DOHH2 (cell line): ENCODE data around the gene PCDHGB3.
A peak's percentile ranks its signal among the peaks of the same experiment; 100 is the strongest.
"Not testable (repeated sequence)": the region's sequence is repeated elsewhere in the genome, so short reads cannot be mapped to it uniquely, and the experiment has no call there.

Experiments used
- H3F3A ChIP-seq: fragments of 200-600 bp; sonication (generic), shearing (Covaris generic); 2 replicates; pipeline ENCODE4 v1.6.0; 2016; ENCODE audit warnings: antibody characterized with exemption, mild to moderate bottlenecking; ENCODE audit not compliant: control insufficient read depth, insufficient read depth
- H3K27ac ChIP-seq: fragments of 200-600 bp; sonication (generic); 2 replicates; pipeline ENCODE4 v1.5.1; 2014; ENCODE audit warnings: low read depth, mild to moderate bottlenecking, low read length, moderate library complexity
- H3K27me3 ChIP-seq: fragments of 200-600 bp; sonication (generic); 2 replicates; pipeline ENCODE4 v1.6.1; 2014; ENCODE audit warnings: mild to moderate bottlenecking, low read length, mixed read lengths; ENCODE audit not compliant: control insufficient read depth
- H3K36me3 ChIP-seq: fragments of 200-600 bp; sonication (generic); 2 replicates; pipeline ENCODE4 v1.6.1; 2014; ENCODE audit warnings: mild to moderate bottlenecking, low read length, moderate library complexity, mixed read lengths; ENCODE audit not compliant: control insufficient read depth
- H3K4me1 ChIP-seq: fragments of 200-600 bp; sonication (generic); 2 replicates; pipeline ENCODE4 v1.6.1; 2014; ENCODE audit warnings: mild to moderate bottlenecking, low read length, mixed read lengths; ENCODE audit not compliant: control insufficient read depth
- H3K4me2 ChIP-seq: fragments of 200-600 bp; sonication (generic); 2 replicates; pipeline ENCODE4 v1.6.0; 2014; ENCODE audit warnings: mild to moderate bottlenecking, low read length, moderate library complexity
- H3K4me3 ChIP-seq: fragments of 200-600 bp; sonication (generic); 2 replicates; pipeline ENCODE4 v1.5.1; 2014; ENCODE audit warnings: mild to moderate bottlenecking, low read length, mixed read lengths
- H3K79me2 ChIP-seq: fragments of 200-600 bp; sonication (generic); 2 replicates; pipeline ENCODE4 v1.6.1; 2014; ENCODE audit warnings: mild to moderate bottlenecking, low read length, mixed read lengths; ENCODE audit not compliant: control insufficient read depth
- H3K9me2 ChIP-seq: fragments of 200-600 bp; sonication (generic); replicated peaks from 2 replicates; pipeline ENCODE4 v1.6.1; 2014; ENCODE audit warnings: mild to moderate bottlenecking, low read length, mixed read lengths; ENCODE audit not compliant: control insufficient read depth
- H3K9me3 ChIP-seq: fragments of 200-600 bp; sonication (generic); 2 replicates; pipeline ENCODE4 v1.6.1; 2014; ENCODE audit warnings: antibody characterized with exemption, low read length, mixed read lengths; ENCODE audit not compliant: control insufficient read depth, insufficient read depth
- H4K20me1 ChIP-seq: fragments of 200-600 bp; sonication (generic); 2 replicates; pipeline ENCODE4 v1.6.0; 2014; ENCODE audit warnings: low read depth, mild to moderate bottlenecking, antibody characterized with exemption, low read length, moderate library complexity; ENCODE audit not compliant: control insufficient read depth, insufficient read depth
- CTCF ChIP-seq: fragments of 200-600 bp; sonication (generic); IDR thresholded peaks from one replicate; pipeline ENCODE4 v1.5.1; 2014; ENCODE audit warnings: antibody characterized with exemption, mild to moderate bottlenecking, low read depth, low read length; ENCODE audit not compliant: poor library complexity, severe bottlenecking
- EZH2phosphoT487 ChIP-seq: fragments of 200-600 bp; sonication (generic); IDR thresholded peaks from 2 replicates; pipeline ENCODE4 v1.6.1; 2017; ENCODE audit warnings: borderline replicate concordance, mild to moderate bottlenecking, antibody characterized with exemption, low read length, moderate library complexity, mixed read lengths

The PCDHGB3 gene

GRCh38 chr5:141343242-141343952 is 26.6 kb upstream of the PCDHGB3 start, which contains the start of gene PCDHGA3:
Gene PCDHGA3 (plus strand): TSS chr5:141343829. CDS start chr5:141344034, 205 bp downstream.
- Histone ChIP-seq H3F3A (no peaks in the 10 kb centered on the region), H3K27me3 (no peaks in the 10 kb centered on the region), H3K9me2 (no peaks in the 10 kb centered on the region), H3K4me1 (no peaks in the 10 kb centered on the region), H3K4me3 (no peak within 1 kb of the TSS), H3K4me2 (no peak within 1 kb of the TSS), H3K79me2 (no peaks in the 10 kb centered on the region), H4K20me1 (no peaks in the 10 kb centered on the region), H3K36me3 (no peaks in the 10 kb centered on the region), H3K9me3 (peaks cover 23% of the 10 kb centered on the region; the same call in 1 of the 2 replicates), H3K27ac (no peak within 1 kb of the TSS)
- TF ChIP-seq EZH2phosphoT487 (no peak), CTCF (peak; percentile 65)

- Histone ChIP-seq H3K4me2 (no peak overlapping the region), H4K20me1 (no peaks in the 10 kb centered on the region), H3K79me2 (no peaks in the 10 kb centered on the region), H3K4me1 (no peaks in the 10 kb centered on the region), H3K36me3 (no peaks in the 10 kb centered on the region), H3K27ac (no peak overlapping the region), H3K9me3 (peaks cover 18% of the 10 kb centered on the region; the same call in 1 of the 2 replicates), H3F3A (no peaks in the 10 kb centered on the region), H3K9me2 (no peaks in the 10 kb centered on the region), H3K4me3 (no peak overlapping the region), H3K27me3 (no peaks in the 10 kb centered on the region)
- TF ChIP-seq CTCF: no peak
These were observed 26.0 kb upstream of the PCDHGB3 start for GRCh38 chr5:141343953-141344463.

- Histone ChIP-seq H3K27me3 (no peaks in the 10 kb centered on the region), H3K4me1 (peaks cover 7% of the 10 kb centered on the region), H3F3A (no peaks in the 10 kb centered on the region), H3K9me3 (peaks cover 9% of the 10 kb centered on the region; the same call in 1 of the 2 replicates), H3K4me2 (no peak overlapping the region), H4K20me1 (no peaks in the 10 kb centered on the region), H3K27ac (no peak overlapping the region), H3K36me3 (no peaks in the 10 kb centered on the region), H3K4me3 (no peak overlapping the region), H3K79me2 (no peaks in the 10 kb centered on the region), H3K9me2 (no peaks in the 10 kb centered on the region)
- TF ChIP-seq EZH2phosphoT487 (no peak), CTCF (no peak)
These were observed 24.7 kb upstream of the PCDHGB3 start for GRCh38 chr5:141345327-141345726.

GRCh38 chr5:141346017-141346416 is 24.0 kb upstream of the PCDHGB3 start:
- H3K36me3 ChIP-seq, H3K9me2 ChIP-seq, H4K20me1 ChIP-seq, H3F3A ChIP-seq, H3K79me2 ChIP-seq, H3K27me3 ChIP-seq, H3K4me3 ChIP-seq, H3K27ac ChIP-seq, H3K4me2 ChIP-seq, H3K4me1 ChIP-seq: not testable (repeated sequence)
- peaks cover 12% of the 10 kb centered on the region; the same call in 1 of the 2 replicates for H3K9me3 ChIP-seq
